A172 (cell line): ENCODE results near the gene GNG12. TPM values are rescaled to one million over a fixed set of nuclear protein-coding genes. Genes with fewer than 3 reads are reported as not detected.
A peak's percentile ranks its signal among the peaks of the same experiment; 100 is the strongest.

ENCODE experiments used
- DNase-seq: peaks from one replicate; pipeline ENCODE4 v3.0.0-alpha.2; 2015; ENCODE audit warnings: low spot score
- total RNA-seq: library from RNA; depleted of rRNA; stranded (reverse); fragments of >200 nt; shearing (Covaris generic); gene quantifications from 2 replicates; pipeline ENCODE4 v1.2.3, GENCODE V29; 2014; rRNA removed

GNG12 gene
- total RNA-seq, 1 experiment from 2014 or later: 195 TPM

GRCh38 chr1:67652800-67653199, 180.5 kb downstream of the GNG12 start:
- DNase-seq: peak; percentile 67

Other genes starting within 250 kb of the GNG12 start
- gene GADD45A, start 148.3 kb downstream of the GNG12 start, total RNA-seq: 88.8 and 121 TPM in 2 replicates
- gene DIRAS3, start 217.2 kb upstream of the GNG12 start, total RNA-seq: 279 and 346 TPM in 2 replicates